Transverse colon (tissue), 4 donors: ENCODE data around the gene TNS3.
"Not testable (repeated sequence)": the region's sequence is repeated elsewhere in the genome, so short reads cannot be mapped to it uniquely, and the experiment has no call there.

Experiments used
- POLR2A ChIP-seq: fragments of 450-650 bp; IDR thresholded peaks from one replicate; pipeline ENCODE4 v1.6.1; 2016; ENCODE audit warnings: antibody characterized with exemption, mild to moderate bottlenecking, moderate library complexity
- POLR2AphosphoS5 ChIP-seq, 3 donors: sonication (generic); formaldehyde crosslinking; IDR thresholded peaks; one replicate each; pipeline ENCODE4 v1.6.1; 2016; ENCODE audit warnings: antibody characterized with exemption in 3 of 3
- TF ChIP-seq, protein P1 (sequence below), 5 experiments: fragments of 200-600 bp in 3 of 5; fragments of 450-650 bp in 2 of 5; sonication (generic) in 3 of 5; IDR thresholded peaks; 1 replicate in 2 of 5; 2 replicates in 3 of 5; pipeline ENCODE4 v1.5.1; 2016 to 2017; ENCODE audit warnings: antibody characterized with exemption in 5 of 5, inconsistent platforms in 3 of 5, mild to moderate bottlenecking in 2 of 5, moderate library complexity in 1 of 5

DNA sequence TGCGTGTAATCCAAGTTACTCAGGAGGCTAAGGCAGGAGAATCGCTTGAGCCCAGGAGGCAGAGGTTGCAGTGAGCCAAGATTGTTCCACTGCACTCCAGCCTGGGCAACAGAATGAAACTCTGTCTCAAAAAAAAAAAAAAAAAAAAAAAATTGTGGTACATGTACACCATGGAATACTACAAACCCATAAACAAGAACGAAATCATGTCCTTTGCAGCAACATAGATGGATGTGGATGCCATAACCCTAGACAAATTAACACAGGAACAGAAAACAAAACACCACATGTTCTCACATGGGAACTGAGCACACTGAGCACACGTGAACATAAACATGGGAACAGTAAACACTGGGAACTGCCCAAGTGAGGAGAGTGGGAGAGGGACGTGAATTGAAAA lies 112.1 kb downstream of the TNS3 start:
- TF ChIP-seq, protein P1, sequence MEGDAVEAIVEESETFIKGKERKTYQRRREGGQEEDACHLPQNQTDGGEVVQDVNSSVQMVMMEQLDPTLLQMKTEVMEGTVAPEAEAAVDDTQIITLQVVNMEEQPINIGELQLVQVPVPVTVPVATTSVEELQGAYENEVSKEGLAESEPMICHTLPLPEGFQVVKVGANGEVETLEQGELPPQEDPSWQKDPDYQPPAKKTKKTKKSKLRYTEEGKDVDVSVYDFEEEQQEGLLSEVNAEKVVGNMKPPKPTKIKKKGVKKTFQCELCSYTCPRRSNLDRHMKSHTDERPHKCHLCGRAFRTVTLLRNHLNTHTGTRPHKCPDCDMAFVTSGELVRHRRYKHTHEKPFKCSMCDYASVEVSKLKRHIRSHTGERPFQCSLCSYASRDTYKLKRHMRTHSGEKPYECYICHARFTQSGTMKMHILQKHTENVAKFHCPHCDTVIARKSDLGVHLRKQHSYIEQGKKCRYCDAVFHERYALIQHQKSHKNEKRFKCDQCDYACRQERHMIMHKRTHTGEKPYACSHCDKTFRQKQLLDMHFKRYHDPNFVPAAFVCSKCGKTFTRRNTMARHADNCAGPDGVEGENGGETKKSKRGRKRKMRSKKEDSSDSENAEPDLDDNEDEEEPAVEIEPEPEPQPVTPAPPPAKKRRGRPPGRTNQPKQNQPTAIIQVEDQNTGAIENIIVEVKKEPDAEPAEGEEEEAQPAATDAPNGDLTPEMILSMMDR (IDR thresholded peaks at IDR 0.05), result not testable (repeated sequence)
- TF ChIP-seq POLR2A; POLR2AphosphoS5 (IDR thresholded peaks at IDR 0.05): not testable (repeated sequence)
